Measurements from ENCODE around the gene SCFD2.

GRCh38 chr4:52863324-52863723 lies 502.5 kb downstream of the SCFD2 start:
- no peak for TF ChIP-seq EZH2phosphoT487 (IDR thresholded peaks at IDR 0.05; ENCODE audit: insufficient read depth, low read depth)
- no peak for TF ChIP-seq EZH2 (IDR thresholded peaks at IDR 0.05; ENCODE audit: insufficient read depth, poor library complexity, severe bottlenecking)
